Astrocyte of the cerebellum (primary cell): Measurements from ENCODE around the gene MOXD1.
"Not testable (repeated sequence)": the region's sequence is repeated elsewhere in the genome, so short reads cannot be mapped to it uniquely, and the experiment has no call there.

Experiments used
- DNase-seq: peaks from one replicate; pipeline ENCODE4 v3.0.0-alpha.2; 2011; ENCODE audit warnings: low read depth
- H3K4me3 ChIP-seq: 2 replicates; pipeline ENCODE4 v1.5.1; 2011; ENCODE audit warnings: mild to moderate bottlenecking, low read depth, low read length, moderate library complexity
- in situ Hi-C: cut with HindIII; loops from 2 replicates; pipeline ENCODE4 v1.10.0; 2017; ENCODE audit warnings: low sequenced_read_pairs
- TF ChIP-seq, protein P1 (sequence below): IDR thresholded peaks from 2 replicates; pipeline ENCODE4 v1.5.1; 2012; ENCODE audit warnings: low read length, low read depth, moderate library complexity, mild to moderate bottlenecking; ENCODE audit errors: missing control alignments

MOXD1 gene

DNA sequence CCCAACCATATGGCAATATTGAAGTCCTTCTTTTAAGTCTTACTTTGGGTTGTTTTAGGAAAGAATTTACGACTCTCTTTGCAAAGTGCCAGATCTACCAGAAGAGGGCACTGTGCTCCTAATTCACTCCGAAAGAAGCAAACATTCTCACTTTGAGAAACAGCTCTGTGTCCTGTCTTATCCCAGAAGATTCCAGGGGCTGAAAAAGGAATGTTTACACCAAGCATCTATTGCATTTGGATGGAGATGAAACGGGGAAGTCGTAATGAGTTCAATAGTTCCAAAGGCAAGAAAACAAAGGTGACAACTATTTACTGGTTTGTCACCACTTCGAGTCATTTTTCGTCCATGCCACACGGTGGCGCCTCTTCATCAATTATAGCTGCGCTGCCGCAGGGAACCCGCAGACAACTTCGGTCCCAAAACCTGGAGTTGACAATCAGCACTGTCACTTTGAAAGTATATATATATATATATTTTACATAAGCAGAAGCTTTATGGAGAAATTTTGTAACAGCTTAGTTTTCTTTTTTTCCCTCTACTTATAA is 121.6 kb downstream of the MOXD1 start:
- in situ Hi-C loops = no loop called here
- TF ChIP-seq, protein P1, sequence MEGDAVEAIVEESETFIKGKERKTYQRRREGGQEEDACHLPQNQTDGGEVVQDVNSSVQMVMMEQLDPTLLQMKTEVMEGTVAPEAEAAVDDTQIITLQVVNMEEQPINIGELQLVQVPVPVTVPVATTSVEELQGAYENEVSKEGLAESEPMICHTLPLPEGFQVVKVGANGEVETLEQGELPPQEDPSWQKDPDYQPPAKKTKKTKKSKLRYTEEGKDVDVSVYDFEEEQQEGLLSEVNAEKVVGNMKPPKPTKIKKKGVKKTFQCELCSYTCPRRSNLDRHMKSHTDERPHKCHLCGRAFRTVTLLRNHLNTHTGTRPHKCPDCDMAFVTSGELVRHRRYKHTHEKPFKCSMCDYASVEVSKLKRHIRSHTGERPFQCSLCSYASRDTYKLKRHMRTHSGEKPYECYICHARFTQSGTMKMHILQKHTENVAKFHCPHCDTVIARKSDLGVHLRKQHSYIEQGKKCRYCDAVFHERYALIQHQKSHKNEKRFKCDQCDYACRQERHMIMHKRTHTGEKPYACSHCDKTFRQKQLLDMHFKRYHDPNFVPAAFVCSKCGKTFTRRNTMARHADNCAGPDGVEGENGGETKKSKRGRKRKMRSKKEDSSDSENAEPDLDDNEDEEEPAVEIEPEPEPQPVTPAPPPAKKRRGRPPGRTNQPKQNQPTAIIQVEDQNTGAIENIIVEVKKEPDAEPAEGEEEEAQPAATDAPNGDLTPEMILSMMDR = peak; percentile 84
- H3K4me3 ChIP-seq = peak overlapping the region; percentile 38
- peak; percentile 60 for DNase-seq

DNA sequence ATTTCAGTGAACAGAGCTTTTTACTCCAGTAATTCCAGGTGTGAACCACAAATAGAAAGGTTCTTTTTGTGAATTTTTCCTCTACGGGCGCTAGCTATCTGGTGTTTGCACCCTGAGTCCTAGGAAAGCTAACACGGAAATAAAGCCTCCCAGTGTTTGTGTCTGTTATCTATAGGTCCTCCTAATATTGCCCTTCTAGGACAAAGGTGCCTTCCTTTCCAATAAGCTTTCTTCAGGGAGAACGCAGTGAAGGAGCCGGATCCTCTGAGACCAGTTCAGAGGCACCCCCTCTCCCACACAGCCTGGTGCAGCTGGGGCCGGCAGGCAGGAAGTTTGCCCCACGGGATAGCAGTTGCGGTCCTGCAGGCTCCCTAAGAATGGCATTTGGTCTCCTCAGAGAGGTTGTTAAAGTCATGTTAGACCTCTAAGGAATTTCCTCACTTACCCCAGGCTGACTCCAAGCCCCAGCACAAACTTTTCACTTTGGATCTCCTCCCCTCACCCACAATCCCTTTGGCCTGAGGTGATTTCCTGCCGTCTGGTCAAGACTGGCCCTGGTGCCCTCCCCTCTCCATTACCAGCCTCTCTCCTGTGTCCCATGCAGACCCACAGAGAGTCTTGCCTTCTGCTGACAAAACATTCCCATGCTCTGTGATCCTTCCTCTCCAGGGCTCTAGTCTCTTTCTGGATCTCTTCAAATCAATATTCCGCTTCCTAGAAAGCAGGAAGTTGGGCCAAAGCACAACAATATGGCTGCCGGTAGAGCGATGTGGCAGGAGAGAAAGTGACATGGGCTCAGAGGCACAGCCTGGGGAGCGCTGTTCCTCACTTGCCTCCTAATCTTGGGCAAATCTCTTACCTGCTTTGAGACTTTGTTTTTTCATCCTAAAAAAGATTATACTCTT is 126.0 kb downstream of the MOXD1 start:
- TF ChIP-seq, protein P1 = no peak
- in situ Hi-C loops = no loop called here
- DNase-seq = no peak
- no peak overlapping the region for H3K4me3 ChIP-seq

DNA sequence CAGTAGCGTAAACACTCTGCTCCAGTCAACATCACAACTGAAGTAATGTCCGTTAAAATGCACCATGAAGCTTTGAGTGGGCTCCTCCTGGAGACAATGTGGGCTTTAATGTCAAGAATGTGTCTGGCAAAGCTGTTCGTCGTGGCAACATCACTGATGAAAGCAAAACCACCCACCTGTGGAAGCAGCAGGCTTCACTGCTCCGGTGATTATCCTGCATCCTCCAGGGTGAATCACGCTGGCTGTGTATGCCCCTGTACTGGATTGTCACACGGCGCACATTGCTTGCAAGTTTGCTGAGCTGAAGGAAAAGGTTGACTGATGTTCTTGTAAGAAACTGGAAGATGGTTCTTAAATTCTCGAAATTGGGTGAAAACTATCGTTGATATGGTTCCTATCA is 128.5 kb downstream of the MOXD1 start:
- TF ChIP-seq, protein P1 = no peak
- no peak for DNase-seq
- H3K4me3 ChIP-seq = no peak overlapping the region
- in situ Hi-C loops = loop anchor here (5.0 kb wide), 1 partner anchor 50 kb away; no protein-coding TSS in a partner anchor

DNA sequence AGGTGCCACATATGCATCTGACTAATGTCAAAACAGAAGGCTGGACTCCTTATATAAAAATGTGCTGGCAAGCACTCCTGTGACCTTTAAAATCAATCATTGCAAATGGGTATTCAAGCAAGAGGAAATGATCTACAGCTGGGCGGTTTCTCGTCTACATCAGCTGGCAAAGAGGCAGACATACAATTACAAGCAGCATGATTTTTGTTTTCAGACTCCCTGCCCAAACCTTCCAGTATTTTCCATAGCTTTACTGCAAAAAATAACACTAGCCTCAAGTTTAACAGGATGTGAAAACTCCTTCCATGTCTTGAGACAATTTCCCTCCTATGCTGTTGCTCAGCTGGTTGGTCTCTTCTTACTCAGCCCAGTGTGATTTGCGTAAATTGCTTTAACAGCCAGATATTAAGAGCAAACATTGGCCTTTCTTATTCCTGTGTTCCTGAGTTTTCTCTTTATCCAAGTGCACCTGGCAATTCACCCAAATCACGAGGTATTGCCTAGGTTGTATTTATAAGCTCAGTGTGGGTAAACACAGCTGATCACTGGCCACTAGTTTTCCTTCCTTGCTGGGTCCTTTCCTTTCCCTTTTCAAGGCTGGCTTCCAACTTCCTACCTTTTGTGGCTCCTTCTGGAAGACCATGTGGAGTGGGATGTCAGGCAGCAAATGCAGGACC is 130.4 kb downstream of the MOXD1 start:
- TF ChIP-seq, protein P1 = no peak

DNA sequence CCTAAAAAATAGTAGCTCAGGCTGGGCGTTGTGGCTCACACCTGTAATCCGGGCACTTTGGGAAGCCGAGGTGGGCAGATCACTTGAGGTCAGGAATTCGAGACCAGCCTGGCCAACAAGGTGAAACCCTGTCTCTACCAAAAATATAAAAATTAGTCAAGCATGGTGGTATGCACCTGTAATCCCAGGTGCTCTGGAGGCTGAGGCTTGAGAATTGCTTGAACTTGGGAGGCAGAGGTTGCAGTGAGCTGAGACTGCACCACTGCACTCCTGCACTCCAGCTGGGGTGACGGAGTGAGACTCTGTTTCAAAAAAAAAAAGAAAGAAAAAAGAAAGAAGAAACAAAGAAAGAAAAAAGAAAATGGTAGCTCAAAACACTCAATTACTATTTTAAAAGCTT is 132.6 kb downstream of the MOXD1 start:
- DNase-seq, in situ Hi-C loops: not testable (repeated sequence)

More for the DNA sequence above, 130.4 kb downstream of the MOXD1 start:
- H3K4me3 ChIP-seq = no peak overlapping the region
- in situ Hi-C loops = loop anchor here (5.0 kb wide), 1 partner anchor 49 kb away; no protein-coding TSS in a partner anchor
- DNase-seq = no peak

DNA sequence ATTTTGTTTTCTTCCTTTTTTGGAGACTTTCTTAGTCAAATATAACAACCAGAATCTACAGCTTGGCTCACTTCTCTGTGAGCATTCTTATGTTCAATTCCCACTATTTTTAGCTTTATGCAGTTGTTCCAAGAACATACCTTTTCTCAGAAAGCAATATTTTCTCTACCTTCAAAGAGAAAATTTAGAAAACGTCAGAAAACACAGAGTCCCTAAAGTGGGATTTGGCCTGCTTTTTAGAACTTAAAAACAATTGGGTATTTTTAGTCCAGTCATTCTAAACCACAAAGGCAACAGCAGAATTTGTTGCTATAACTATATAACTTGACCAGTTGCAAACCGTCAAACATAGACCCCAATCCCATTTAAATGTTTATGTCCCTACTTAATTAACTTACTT is 133.1 kb downstream of the MOXD1 start:
- no peak for DNase-seq
- TF ChIP-seq, protein P1 = no peak
- in situ Hi-C loops = no loop called here
- no peak overlapping the region for H3K4me3 ChIP-seq

More for the DNA sequence above, 132.6 kb downstream of the MOXD1 start:
- H3K4me3 ChIP-seq = not testable (repeated sequence)
